ENCODE measurements around the gene ASPSCR1. TPM values are rescaled to one million over a fixed set of nuclear protein-coding genes. Genes with fewer than 3 reads are reported as not detected.

The ASPSCR1 gene
- total RNA-seq, 1 experiment from 2014 or later = 60.4 TPM

GRCh38 chr17:82053130-82053529, 75.7 kb downstream of the ASPSCR1 start:
- POLR2A ChIA-PET = interaction anchor here (1.6 kb wide), 1 partner anchor 16 kb away, joined by 5 read pairs; the partner anchor contains the start of gene DCXR
- peaks cover 5% of the 10 kb centered on the region; the same call in 1 of the 2 replicates for H3K36me3 Mint-ChIP-seq
- H3K4me1 Mint-ChIP-seq = peaks cover 4% of the 10 kb centered on the region
- H3K27ac Mint-ChIP-seq = no peak overlapping the region
- no peak for ATAC-seq
- H3K27me3 Mint-ChIP-seq (ENCODE audit: low read depth) = no peaks in the 10 kb centered on the region
- DNase-seq (ENCODE audit: low spot score) = no peak
- no peaks in the 10 kb centered on the region for H3K9me3 Mint-ChIP-seq
- CTCF ChIA-PET = interaction anchor here (5.8 kb wide), 1 partner anchor 23 kb away, joined by 31 read pairs; the partner anchor contains the start of gene RAC3
- TF ChIP-seq, protein P1, sequence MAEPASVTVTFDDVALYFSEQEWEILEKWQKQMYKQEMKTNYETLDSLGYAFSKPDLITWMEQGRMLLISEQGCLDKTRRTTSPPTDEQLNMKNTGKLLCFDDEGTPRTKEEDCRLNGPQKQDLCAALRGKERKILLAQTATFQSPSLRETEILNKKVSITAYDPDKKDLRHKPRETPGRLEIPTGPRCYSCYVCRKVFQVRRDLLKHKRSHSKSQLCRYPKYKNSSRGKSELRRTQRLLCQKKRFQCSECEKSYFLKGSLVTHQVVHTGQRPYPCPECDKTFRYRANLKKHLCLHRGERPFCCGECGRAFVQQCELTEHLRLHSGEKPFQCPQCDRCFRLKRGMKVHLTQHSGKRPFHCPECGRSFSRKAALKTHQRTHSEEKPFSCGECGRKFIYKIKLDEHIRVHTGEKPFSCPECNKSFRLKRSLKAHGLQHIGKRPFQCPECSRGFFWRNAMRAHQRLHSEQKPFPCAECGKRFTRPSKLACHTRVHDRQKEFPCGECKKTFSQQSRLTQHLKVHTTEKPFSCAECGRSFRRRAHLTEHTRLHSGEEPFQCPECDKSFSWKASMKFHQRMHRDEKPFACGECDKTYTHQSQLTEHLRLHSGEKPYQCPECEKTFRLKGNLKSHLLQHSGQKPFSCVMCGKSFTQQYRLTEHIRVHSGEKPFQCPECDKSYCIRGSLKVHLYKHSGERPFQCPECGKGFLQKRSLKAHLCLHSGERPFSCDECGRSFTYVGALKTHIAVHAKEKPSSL (CRISPR knock-in tag; conservative IDR thresholded peaks at IDR 0.05) = no peak
- TF ChIP-seq FOXP1 (CRISPR knock-in tag; IDR thresholded peaks at IDR 0.05; ENCODE audit: borderline replicate concordance) = 0 out of 2 replicates have a peak, but pooled peaks have one; percentile 12
- peak overlapping the region; percentile 84 for H3K4me3 Mint-ChIP-seq

DNA sequence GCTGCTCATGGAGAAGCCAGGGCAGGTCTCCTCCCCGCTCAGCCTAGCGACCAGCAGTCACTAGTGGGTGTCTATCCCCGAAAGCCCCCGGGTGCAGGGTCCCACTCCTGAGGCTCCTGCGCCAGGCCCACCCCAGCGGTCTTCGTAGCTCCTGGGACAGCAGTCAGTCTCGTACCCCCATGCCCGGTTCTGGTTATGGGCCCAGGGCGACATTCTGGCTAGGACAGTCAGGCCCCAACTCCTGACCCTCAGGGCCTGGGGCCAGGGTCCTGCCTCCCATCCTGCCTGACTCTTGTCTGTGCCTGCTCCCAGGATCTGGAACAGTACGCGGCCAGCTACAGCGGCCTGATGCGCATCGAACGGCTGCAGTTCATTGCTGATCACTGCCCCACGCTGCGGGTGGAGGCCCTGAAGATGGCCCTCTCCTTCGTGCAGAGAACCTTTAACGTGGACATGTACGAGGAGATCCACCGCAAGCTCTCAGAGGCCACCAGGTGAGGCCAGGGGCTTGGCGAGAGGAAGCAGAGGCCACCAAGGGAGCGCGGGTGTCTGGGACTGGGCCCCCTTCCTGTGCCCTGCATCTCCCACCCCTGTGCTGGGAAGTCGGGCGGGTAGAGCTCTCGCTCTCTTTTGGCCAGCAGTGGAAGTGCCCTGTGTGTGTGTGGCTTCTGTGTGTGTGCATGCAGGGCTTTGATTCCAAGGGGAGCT, 76.3 kb downstream of the ASPSCR1 start:
- H3K4me1 Mint-ChIP-seq = peaks cover 4% of the 10 kb centered on the region
- TF ChIP-seq ZMAT4 (CRISPR knock-in tag; IDR thresholded peaks at IDR 0.05) (no peak), OVOL2 (CRISPR knock-in tag; IDR thresholded peaks at IDR 0.05; ENCODE audit: borderline replicate concordance) (no peak), RORB (CRISPR knock-in tag; IDR thresholded peaks at IDR 0.05) (no peak), ESRRA (CRISPR knock-in tag; IDR thresholded peaks at IDR 0.05; ENCODE audit: borderline replicate concordance) (no peak), GABPB1 (CRISPR knock-in tag; IDR thresholded peaks at IDR 0.05) (no peak), TEAD4 (CRISPR knock-in tag; IDR thresholded peaks at IDR 0.05) (no peak), MAX (CRISPR knock-in tag; IDR thresholded peaks at IDR 0.05) (no peak)
- TF ChIP-seq, protein P2, sequence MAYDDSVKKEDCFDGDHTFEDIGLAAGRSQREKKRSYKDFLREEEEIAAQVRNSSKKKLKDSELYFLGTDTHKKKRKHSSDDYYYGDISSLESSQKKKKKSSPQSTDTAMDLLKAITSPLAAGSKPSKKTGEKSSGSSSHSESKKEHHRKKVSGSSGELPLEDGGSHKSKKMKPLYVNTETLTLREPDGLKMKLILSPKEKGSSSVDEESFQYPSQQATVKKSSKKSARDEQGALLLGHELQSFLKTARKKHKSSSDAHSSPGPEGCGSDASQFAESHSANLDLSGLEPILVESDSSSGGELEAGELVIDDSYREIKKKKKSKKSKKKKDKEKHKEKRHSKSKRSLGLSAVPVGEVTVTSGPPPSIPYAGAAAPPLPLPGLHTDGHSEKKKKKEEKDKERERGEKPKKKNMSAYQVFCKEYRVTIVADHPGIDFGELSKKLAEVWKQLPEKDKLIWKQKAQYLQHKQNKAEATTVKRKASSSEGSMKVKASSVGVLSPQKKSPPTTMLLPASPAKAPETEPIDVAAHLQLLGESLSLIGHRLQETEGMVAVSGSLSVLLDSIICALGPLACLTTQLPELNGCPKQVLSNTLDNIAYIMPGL (CRISPR knock-in tag; IDR thresholded peaks at IDR 0.05) = no peak
- H3K4me3 Mint-ChIP-seq = peak overlapping the region; percentile 84
- H3K27me3 Mint-ChIP-seq (ENCODE audit: low read depth) = no peaks in the 10 kb centered on the region
- H3K27ac Mint-ChIP-seq = no peak overlapping the region
- POLR2A ChIA-PET = interaction anchor here (1.6 kb wide), 1 partner anchor 16 kb away, joined by 5 read pairs; the partner anchor contains the start of gene DCXR
- no peak for ATAC-seq
- DNase-seq (ENCODE audit: low spot score) = no peak
- CTCF ChIA-PET = interaction anchor here (5.8 kb wide), 1 partner anchor 23 kb away, joined by 31 read pairs; the partner anchor contains the start of gene RAC3
- H3K36me3 Mint-ChIP-seq = peaks cover 5% of the 10 kb centered on the region; the same call in 1 of the 2 replicates
- no peaks in the 10 kb centered on the region for H3K9me3 Mint-ChIP-seq

DNA sequence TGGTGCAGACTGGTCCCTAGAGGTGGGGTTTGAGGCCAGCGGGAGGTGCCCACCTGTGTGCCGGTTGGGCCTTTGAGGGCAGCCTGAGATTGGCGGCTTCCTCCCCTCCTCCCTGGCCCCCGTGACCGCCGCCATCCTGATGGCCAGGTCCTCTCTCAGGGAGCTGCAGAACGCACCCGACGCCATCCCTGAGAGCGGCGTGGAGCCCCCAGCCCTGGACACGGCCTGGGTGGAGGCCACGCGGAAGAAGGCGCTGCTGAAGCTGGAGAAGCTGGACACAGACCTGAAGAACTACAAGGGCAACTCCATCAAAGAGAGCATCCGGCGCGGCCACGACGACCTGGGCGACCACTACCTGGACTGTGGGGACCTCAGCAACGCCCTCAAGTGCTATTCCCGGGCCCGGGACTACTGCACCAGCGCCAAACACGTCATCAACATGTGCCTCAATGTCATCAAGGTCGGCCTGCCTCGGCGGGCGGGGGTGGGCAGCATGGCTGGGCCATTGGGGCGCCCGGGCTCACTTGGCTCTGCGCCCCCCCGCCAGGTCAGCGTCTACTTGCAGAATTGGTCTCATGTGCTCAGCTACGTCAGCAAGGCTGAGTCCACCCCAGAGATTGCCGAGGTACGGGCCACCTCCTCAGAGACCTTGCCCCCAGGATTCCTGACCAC, 77.1 kb downstream of the ASPSCR1 start:
- ATAC-seq = no peak
- TF ChIP-seq ZNF512 (CRISPR knock-in tag; IDR thresholded peaks at IDR 0.05; ENCODE audit: borderline replicate concordance) (no peak), FOXP4 (CRISPR knock-in tag; IDR thresholded peaks at IDR 0.05) (no peak), GRHL2 (CRISPR knock-in tag; IDR thresholded peaks at IDR 0.05; ENCODE audit: insufficient replicate concordance, severe bottlenecking) (no peak), GTF2I (CRISPR knock-in tag; conservative IDR thresholded peaks at IDR 0.05) (no peak), TP53 (CRISPR knock-in tag; IDR thresholded peaks at IDR 0.05) (no peak)

More for the DNA sequence above, 77.1 kb downstream of the ASPSCR1 start:
- peaks cover 5% of the 10 kb centered on the region; the same call in 1 of the 2 replicates for H3K36me3 Mint-ChIP-seq
- peaks cover 4% of the 10 kb centered on the region for H3K4me1 Mint-ChIP-seq
- no peak for DNase-seq (ENCODE audit: low spot score)
- H3K27me3 Mint-ChIP-seq (ENCODE audit: low read depth) = no peaks in the 10 kb centered on the region
- no peak overlapping the region for H3K27ac Mint-ChIP-seq
- no peak overlapping the region for H3K4me3 Mint-ChIP-seq
- no peaks in the 10 kb centered on the region for H3K9me3 Mint-ChIP-seq
- CTCF ChIA-PET = interaction anchor here (5.8 kb wide), 1 partner anchor 24 kb away, joined by 31 read pairs; the partner anchor contains the start of gene RAC3
- POLR2A ChIA-PET = interaction anchor here (0.5 to 1.6 kb wide), 2 partner anchors 17 to 323 kb away, joined by 3 to 5 read pairs; partner anchors contain the start of gene DCXR
